Erythroblast (primary cell): ENCODE results near the gene SLC29A1.

Experiments used
- GATA1 ChIP-seq: IDR thresholded peaks from 2 replicates; pipeline ENCODE4 v1.6.1; 2011; ENCODE audit warnings: low read depth, mild to moderate bottlenecking, control low read depth, low read length, moderate library complexity
- POLR2A ChIP-seq: IDR thresholded peaks from 2 replicates; pipeline ENCODE4 v1.6.1; 2011; ENCODE audit warnings: mild to moderate bottlenecking, low read length

DNA sequence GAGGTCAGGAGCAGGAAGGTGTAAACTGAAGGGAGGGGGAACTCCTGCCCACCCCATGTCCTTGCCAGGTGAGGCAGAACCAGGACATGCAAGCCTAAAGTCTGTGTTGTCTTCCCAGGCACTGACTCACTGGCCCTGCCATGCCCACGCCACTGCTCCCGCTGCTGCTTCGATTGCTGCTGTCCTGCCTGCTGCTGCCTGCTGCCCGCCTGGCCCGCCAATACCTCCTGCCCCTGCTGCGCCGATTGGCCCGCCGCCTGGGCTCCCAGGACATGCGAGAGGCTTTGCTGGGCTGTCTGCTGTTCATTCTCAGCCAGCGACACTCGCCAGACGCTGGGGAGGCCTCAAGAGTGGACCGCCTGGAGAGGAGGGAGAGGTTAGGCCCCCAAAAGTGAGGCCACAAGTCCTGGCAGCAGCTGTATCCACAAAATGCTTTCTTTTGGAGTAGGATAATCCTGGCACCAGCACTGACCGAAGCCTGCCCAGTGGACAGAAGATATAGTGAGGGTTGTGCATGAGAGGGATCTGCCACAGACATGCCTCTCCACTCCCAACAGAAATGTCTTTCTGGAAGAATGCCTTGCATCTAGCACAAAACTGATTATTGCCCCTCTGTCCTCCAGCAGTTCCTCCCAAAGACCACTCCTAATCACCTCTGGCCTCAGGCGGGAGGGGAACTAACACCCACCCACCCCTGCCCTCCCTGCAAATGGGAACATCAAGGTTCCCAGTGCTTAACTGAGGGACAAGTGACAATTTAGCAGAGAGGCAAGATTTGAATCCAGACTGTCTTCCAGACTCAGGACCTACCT, 5.9 kb upstream of the SLC29A1 start:
- TF ChIP-seq POLR2A, result no peak
- TF ChIP-seq GATA1, result no peak
